M059J (cell line): ENCODE measurements around the gene MAST2. TPM values are rescaled to one million over a fixed set of nuclear protein-coding genes. Genes with fewer than 3 reads are reported as not detected.
"Not testable (repeated sequence)": the region's sequence is repeated elsewhere in the genome, so short reads cannot be mapped to it uniquely, and the experiment has no call there.

Experiments used
- DNase-seq: peaks from one replicate; pipeline ENCODE4 v3.0.0-alpha.2; 2012; ENCODE audit warnings: low read depth
- total RNA-seq: library from RNA; depleted of rRNA; stranded (reverse); fragments of >200 nt; shearing (Covaris generic); gene quantifications from 2 replicates; pipeline ENCODE4 v1.2.3, GENCODE V29; 2014

Gene MAST2
- total RNA-seq, 1 experiment from 2014 or later = 15.7 TPM

- DNase-seq = not testable (repeated sequence)
Observed at GRCh38 chr1:45857755-45858492, 54.5 kb downstream of the MAST2 start.

- DNase-seq = no peak
Observed at GRCh38 chr1:45859221-45859620, 55.8 kb downstream of the MAST2 start.

GRCh38 chr1:45862008-45862407 is 58.6 kb downstream of the MAST2 start:
- DNase-seq = no peak

- no peak for DNase-seq
Observed at GRCh38 chr1:45863218-45863617, 59.8 kb downstream of the MAST2 start.

GRCh38 chr1:45864167-45865106 is 61.0 kb downstream of the MAST2 start:
- DNase-seq = peak; percentile 53

- no peak for DNase-seq
Observed at GRCh38 chr1:45867697-45868348, 64.4 kb downstream of the MAST2 start.

- DNase-seq = no peak
Observed at GRCh38 chr1:45868861-45869260, 65.4 kb downstream of the MAST2 start.

- peak; percentile 79 for DNase-seq
Observed at GRCh38 chr1:45870500-45870899, 67.1 kb downstream of the MAST2 start.

- peak; percentile 98 for DNase-seq
Observed at GRCh38 chr1:45872173-45872801, 68.9 kb downstream of the MAST2 start.

- DNase-seq = no peak
Observed at GRCh38 chr1:45876000-45876617, 72.7 kb downstream of the MAST2 start.

GRCh38 chr1:45877264-45877663 is 73.9 kb downstream of the MAST2 start:
- DNase-seq = no peak

- no peak for DNase-seq
Observed at GRCh38 chr1:45879885-45880598, 76.6 kb downstream of the MAST2 start.

GRCh38 chr1:45880930-45881329 is 77.5 kb downstream of the MAST2 start:
- DNase-seq = peak; percentile 38

GRCh38 chr1:45883658-45884057 is 80.2 kb downstream of the MAST2 start:
- DNase-seq = peak; percentile 56

- DNase-seq = peak; percentile 61
Observed at GRCh38 chr1:45884700-45885099, 81.3 kb downstream of the MAST2 start.

- no peak for DNase-seq
Observed at GRCh38 chr1:45886229-45886628, 82.8 kb downstream of the MAST2 start.

- no peak for DNase-seq
Observed at GRCh38 chr1:45887156-45887842, 83.9 kb downstream of the MAST2 start.

GRCh38 chr1:45890078-45890477 is 86.7 kb downstream of the MAST2 start:
- no peak for DNase-seq

GRCh38 chr1:45891087-45891486 is 87.7 kb downstream of the MAST2 start:
- DNase-seq = no peak
